ENCODE data around the gene TNFRSF14.

DNA sequence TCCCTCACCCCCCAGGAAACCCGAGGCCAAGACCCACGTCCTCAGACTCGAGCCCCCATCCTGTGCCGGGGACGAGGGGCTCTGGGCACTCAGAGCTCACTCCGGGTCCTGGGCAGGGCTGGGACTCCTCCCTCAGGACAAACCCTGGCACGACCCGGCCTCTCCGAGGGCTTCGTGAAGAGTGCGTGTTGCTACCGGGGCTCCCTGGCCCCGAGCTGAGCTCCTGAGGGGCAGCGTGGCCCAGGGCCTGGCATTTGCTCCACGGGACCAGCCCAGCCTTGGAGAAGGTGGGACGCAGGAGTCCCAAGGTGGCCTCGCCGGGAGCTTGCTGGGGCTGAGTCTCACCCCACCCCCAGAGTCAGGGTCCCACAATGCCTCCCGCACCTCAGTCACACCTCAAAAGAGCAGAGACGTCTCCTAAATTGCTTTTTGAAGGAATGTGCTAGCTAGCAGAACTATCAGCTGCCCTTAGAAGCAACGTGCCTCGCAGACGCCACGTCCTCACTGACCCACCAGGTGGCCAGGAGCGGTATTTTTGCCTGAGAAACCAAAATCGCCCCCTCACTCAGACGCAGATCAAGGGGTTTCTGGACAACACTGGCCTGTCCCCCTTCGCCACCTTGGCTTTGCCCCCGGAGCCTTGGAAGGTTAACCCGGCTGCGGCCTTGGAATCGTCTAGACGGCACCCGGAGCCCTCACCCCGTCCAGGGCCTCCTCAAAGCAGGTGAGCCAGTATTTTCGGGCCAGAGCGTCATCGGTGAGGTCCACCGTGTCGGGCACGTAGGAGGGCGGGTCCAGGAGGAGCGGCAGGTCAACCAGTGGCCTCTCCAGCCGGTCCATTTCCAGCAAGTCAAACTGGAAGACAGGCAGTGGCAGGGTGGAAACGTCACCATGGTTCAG, 41.1 kb upstream of the TNFRSF14 start:
- TF ChIP-seq, protein P1, sequence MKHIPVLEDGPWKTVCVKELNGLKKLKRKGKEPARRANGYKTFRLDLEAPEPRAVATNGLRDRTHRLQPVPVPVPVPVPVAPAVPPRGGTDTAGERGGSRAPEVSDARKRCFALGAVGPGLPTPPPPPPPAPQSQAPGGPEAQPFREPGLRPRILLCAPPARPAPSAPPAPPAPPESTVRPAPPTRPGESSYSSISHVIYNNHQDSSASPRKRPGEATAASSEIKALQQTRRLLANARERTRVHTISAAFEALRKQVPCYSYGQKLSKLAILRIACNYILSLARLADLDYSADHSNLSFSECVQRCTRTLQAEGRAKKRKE (CRISPR knock-in tag; IDR thresholded peaks at IDR 0.05; ENCODE audit: low read depth) = no peak
- TF ChIP-seq USF2 (IDR thresholded peaks at IDR 0.05) = no peak

All from A549 (cell line).